GM12892 (cell line): ENCODE data around the gene TXNRD3.

Experiments
- POLR2A ChIP-seq: IDR thresholded peaks from 2 replicates; pipeline ENCODE4 v1.6.1; 2011; ENCODE audit warnings: low read depth, low read length, control low read depth
- TAF1 ChIP-seq: IDR thresholded peaks from 2 replicates; pipeline ENCODE4 v1.6.1; 2011; ENCODE audit warnings: low read depth, mild to moderate bottlenecking, control low read depth, low read length, borderline replicate concordance

- TF ChIP-seq POLR2A, result no peak
- no peak for TF ChIP-seq TAF1
Observed at GRCh38 chr3:126646674-126647073, 8.2 kb downstream of the TXNRD3 start.
